ENCODE data around the gene ZNF586.

GRCh38 chr19:57778336-57778735, 8.9 kb downstream of the ZNF586 start:
- TF ChIP-seq GATA2 (IDR thresholded peaks at IDR 0.05; ENCODE audit: low read depth, low read length), result no peak
- TF ChIP-seq GATA3 (IDR thresholded peaks at IDR 0.05; ENCODE audit: low read depth, low read length), result no peak

Data from SH-SY5Y (cell line).